Fibroblast of lung (primary cell): ENCODE measurements around the gene CSGALNACT2. TPM values are rescaled to one million over a fixed set of nuclear protein-coding genes. Genes with fewer than 3 reads are reported as not detected.

ENCODE experiments used
- DNase-seq, 2 donors: peaks; one replicate each; pipeline versions ENCODE4 v3.0.0 to v3.0.0-alpha.2; 2010; ENCODE audit warnings: low read depth in 2 of 2
- H2AFZ ChIP-seq: 2 replicates; pipeline ENCODE4 v1.5.1; 2012; ENCODE audit warnings: low read length, control low read depth, inconsistent platforms
- H3K27ac ChIP-seq: 2 replicates; pipeline ENCODE4 v1.5.1; 2011; ENCODE audit warnings: low read length, control low read depth; ENCODE audit not compliant: insufficient read depth
- H3K27me3 ChIP-seq: 2 replicates; pipeline ENCODE4 v1.5.1; 2011; ENCODE audit warnings: mild to moderate bottlenecking, low read length; ENCODE audit not compliant: control insufficient read depth, insufficient read depth
- H3K36me3 ChIP-seq: 2 replicates; pipeline ENCODE4 v1.5.1; 2011; ENCODE audit warnings: low read length; ENCODE audit not compliant: control insufficient read depth, insufficient read depth
- H3K4me1 ChIP-seq: 2 replicates; pipeline ENCODE4 v1.5.1; 2011; ENCODE audit warnings: low read length; ENCODE audit not compliant: control insufficient read depth, insufficient read depth; ENCODE audit errors: extremely low read depth
- H3K4me2 ChIP-seq: 2 replicates; pipeline ENCODE4 v1.5.1; 2011; ENCODE audit warnings: low read length, control low read depth; ENCODE audit not compliant: insufficient read depth; ENCODE audit errors: extremely low read depth
- H3K4me3 ChIP-seq, 4 experiments: fragments of 200-600 bp in 1 of 4; sonication (generic) in 1 of 4; replicated peaks in 1 of 4; 2 replicates each; pipeline ENCODE4 v1.5.1; 2011 to 2016; ENCODE audit warnings: low read length in 4 of 4, low read depth in 3 of 4, mild to moderate bottlenecking in 3 of 4, control low read depth in 2 of 4, inconsistent platforms in 1 of 4, mixed read lengths in 1 of 4; ENCODE audit not compliant: insufficient read depth in 1 of 4; ENCODE audit errors: control extremely low read depth in 1 of 4
- H3K79me2 ChIP-seq: 2 replicates; pipeline ENCODE4 v1.5.1; 2012; ENCODE audit warnings: mild to moderate bottlenecking, low read length, inconsistent platforms; ENCODE audit not compliant: control insufficient read depth, insufficient read depth
- H3K9ac ChIP-seq: 2 replicates; pipeline ENCODE4 v1.5.1; 2011; ENCODE audit warnings: mild to moderate bottlenecking, low read length, control low read depth; ENCODE audit not compliant: insufficient read depth
- H3K9me3 ChIP-seq: 2 replicates; pipeline ENCODE4 v1.5.1; 2012; ENCODE audit warnings: low read depth, low read length; ENCODE audit not compliant: control insufficient read depth, insufficient read depth
- H4K20me1 ChIP-seq: 2 replicates; pipeline ENCODE4 v1.5.1; 2011; ENCODE audit warnings: low read length; ENCODE audit not compliant: control insufficient read depth, insufficient read depth; ENCODE audit errors: extremely low read depth
- CTCF ChIP-seq, 2 donors: IDR thresholded peaks in 1 of 2; conservative IDR thresholded peaks in 1 of 2; 1 replicate in 1 of 2; 2 replicates in 1 of 2; pipeline ENCODE4 v1.5.1; 2011 to 2012; ENCODE audit warnings: low read length in 2 of 2, control low read depth in 1 of 2, inconsistent platforms in 1 of 2, low read depth in 1 of 2, mild to moderate bottlenecking in 1 of 2
- EZH2 ChIP-seq: IDR thresholded peaks from 2 replicates; pipeline ENCODE4 v1.5.1; 2012; ENCODE audit warnings: low read length, control low read depth, mild to moderate bottlenecking; ENCODE audit errors: missing control alignments
- polyA plus RNA-seq, 2 donors: library from polyadenylated mRNA; depleted of rRNA in 1 of 2; stranded (reverse) in 1 of 2; unstranded in 1 of 2; fragments of >200 nt; gene quantifications; 2 replicates each; pipeline ENCODE4 v1.2.1, GENCODE V29; 2011 to 2012; ENCODE audit warnings: missing spikeins in 1 of 2
- total RNA-seq: library from RNA; depleted of rRNA; stranded (reverse); fragments of >200 nt; gene quantifications from 2 replicates; pipeline ENCODE4 v1.2.1, GENCODE V29; 2014

Gene CSGALNACT2
- total and polyA plus RNA-seq, 2 donors (not counting 1 experiment from before 2014, with no cell fraction given): 38.6 to 46.9 TPM

- Histone ChIP-seq H3K9me3 (no peaks in the 10 kb centered on the region), H3K79me2 (no peaks in the 10 kb centered on the region), H2AFZ (no peak overlapping the region), H3K27me3 (no peaks in the 10 kb centered on the region), H3K36me3 (no peaks in the 10 kb centered on the region), H3K4me3 (no peak overlapping the region), H3K9ac (no peak overlapping the region), H4K20me1 (no peaks in the 10 kb centered on the region), H3K4me1 (no peaks in the 10 kb centered on the region), H3K27ac (no peak overlapping the region), H3K4me2 (no peak overlapping the region)
- TF ChIP-seq EZH2 (no peak), CTCF (conservative IDR thresholded peaks at IDR 0.05 in 1 of 2, IDR thresholded peaks at IDR 0.05 in 1 of 2; ENCODE audit: low read depth in 1 of 2, low read length in 2 of 2) (no peak)
- DNase-seq: no peak
Observed at GRCh38 chr10:43118631-43119415, 19.4 kb upstream of the CSGALNACT2 start.

DNA sequence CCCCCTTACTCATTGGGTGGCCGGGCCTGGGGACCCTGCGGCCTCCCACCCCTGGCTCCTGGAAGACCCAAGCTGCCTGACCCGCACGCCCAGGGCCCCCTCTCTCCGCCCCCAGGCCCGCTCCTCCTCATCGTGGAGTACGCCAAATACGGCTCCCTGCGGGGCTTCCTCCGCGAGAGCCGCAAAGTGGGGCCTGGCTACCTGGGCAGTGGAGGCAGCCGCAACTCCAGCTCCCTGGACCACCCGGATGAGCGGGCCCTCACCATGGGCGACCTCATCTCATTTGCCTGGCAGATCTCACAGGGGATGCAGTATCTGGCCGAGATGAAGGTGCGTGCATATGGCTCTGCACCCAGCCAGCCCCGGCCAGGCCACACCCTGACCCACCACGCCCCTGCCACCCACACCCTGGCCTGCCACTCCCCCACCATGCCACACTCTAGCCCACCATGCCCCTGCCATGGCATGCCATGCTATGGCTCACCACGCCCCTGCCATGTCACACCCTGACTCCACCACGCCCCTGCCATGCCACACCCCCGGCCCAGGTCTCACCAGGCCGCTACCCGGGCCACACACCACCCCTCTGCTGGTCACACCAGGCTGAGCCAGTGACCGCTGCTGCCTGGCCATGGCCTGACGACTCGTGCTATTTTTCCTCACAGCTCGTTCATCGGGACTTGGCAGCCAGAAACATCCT, 18.7 kb upstream of the CSGALNACT2 start:
- H3K4me1 ChIP-seq: no peaks in the 10 kb centered on the region
- H3K27ac ChIP-seq: no peak overlapping the region
- no peaks in the 10 kb centered on the region for H3K79me2 ChIP-seq
- no peaks in the 10 kb centered on the region for H3K27me3 ChIP-seq
- H3K36me3 ChIP-seq: no peaks in the 10 kb centered on the region
- no peak overlapping the region for H3K4me2 ChIP-seq
- TF ChIP-seq CTCF (conservative IDR thresholded peaks at IDR 0.05 in 1 of 2, IDR thresholded peaks at IDR 0.05 in 1 of 2; ENCODE audit: low read depth in 1 of 2, low read length in 2 of 2): no peak
- no peak for TF ChIP-seq EZH2
- no peaks in the 10 kb centered on the region for H4K20me1 ChIP-seq
- no peak for DNase-seq
- H3K4me3 ChIP-seq: no peak overlapping the region
- no peaks in the 10 kb centered on the region for H3K9me3 ChIP-seq
- H3K9ac ChIP-seq: no peak overlapping the region
- H2AFZ ChIP-seq: no peak overlapping the region

DNA sequence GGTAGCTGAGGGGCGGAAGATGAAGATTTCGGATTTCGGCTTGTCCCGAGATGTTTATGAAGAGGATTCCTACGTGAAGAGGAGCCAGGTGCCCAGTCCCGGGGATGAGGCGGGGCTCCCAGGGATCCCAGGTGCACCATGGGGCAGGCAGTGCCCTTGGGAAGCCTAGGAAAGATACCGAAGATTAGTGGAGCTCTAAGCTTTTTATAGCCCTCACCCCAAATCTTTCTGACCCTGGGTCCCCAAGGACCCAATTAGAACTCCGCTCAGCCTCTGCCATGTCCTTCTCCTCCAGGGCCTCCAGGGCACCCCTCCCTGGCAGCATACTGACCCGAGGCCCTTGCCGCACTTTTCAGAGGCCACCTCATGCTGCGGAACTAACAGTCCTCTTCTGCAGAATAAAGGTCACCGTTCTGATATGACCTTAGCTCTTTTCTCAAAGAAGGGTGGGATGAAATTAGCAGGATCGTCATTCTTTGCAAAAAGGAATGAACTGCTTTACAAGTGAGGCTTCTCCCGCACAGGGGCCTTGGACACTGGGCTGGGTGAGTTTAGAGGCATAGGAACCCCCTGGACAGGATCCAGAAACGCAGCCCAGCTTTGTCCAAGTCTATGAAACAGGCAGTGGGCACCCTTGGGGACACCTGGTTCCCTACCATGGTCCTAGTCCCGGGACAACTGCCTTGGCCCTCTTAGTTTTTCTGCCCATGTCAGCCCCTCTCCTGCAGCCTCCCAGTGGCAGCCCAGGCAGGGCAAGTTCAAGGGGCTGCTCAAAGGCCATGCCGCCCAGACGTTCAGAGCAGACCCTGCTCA, 17.9 kb upstream of the CSGALNACT2 start:
- Histone ChIP-seq H3K36me3 (no peaks in the 10 kb centered on the region), H3K4me2 (no peak overlapping the region), H3K4me3 (no peak overlapping the region), H2AFZ (no peak overlapping the region), H3K9me3 (no peaks in the 10 kb centered on the region), H3K27ac (no peak overlapping the region), H3K79me2 (no peaks in the 10 kb centered on the region), H3K27me3 (no peaks in the 10 kb centered on the region), H4K20me1 (no peaks in the 10 kb centered on the region), H3K4me1 (no peaks in the 10 kb centered on the region), H3K9ac (no peak overlapping the region)
- TF ChIP-seq EZH2 (no peak), CTCF (conservative IDR thresholded peaks at IDR 0.05 in 1 of 2, IDR thresholded peaks at IDR 0.05 in 1 of 2; ENCODE audit: low read depth in 1 of 2, low read length in 2 of 2) (no peak)
- DNase-seq: no peak
